GM13976 (cell line): ENCODE data around the gene OTUD1.

ENCODE experiments used
- DNase-seq: peaks from one replicate; pipeline ENCODE4 v3.0.0; 2012; ENCODE audit warnings: low spot score
- in situ Hi-C: fragments of 300-500 bp; cut with MboI; formaldehyde crosslinking; loops from one replicate; pipeline ENCODE4 v1.12.0; 2022; ENCODE audit warnings: low sequenced_read_pairs, mixed read lengths, inconsistent platforms; ENCODE audit not compliant: unreplicated experiment
- TF ChIP-seq, protein P1 (sequence below): IDR thresholded peaks from 2 replicates; pipeline ENCODE4 v1.5.1; 2012; ENCODE audit warnings: borderline replicate concordance, mild to moderate bottlenecking; ENCODE audit not compliant: insufficient read depth; ENCODE audit errors: extremely low read depth, missing control alignments, control extremely low read depth

Gene OTUD1

DNA sequence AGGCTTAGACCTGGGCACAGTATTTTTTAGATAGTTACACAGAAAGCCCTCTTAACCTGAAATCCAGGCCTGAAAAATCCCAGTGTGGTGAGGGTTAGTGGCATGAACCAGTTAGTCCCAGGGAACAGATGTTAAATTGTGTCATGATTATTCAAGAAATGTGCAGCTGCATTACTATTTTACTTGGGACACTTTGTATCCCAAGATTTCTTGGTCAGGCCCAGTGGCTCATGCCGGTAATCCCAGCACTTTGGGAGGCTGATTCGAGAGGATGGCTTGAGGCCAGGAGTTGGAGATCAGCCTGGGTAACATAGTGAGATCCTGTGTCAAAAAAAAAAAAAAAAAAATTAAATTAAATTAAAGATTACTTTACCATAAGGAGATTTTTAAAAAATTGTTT is 36.0 kb upstream of the OTUD1 start:
- TF ChIP-seq, protein P1, sequence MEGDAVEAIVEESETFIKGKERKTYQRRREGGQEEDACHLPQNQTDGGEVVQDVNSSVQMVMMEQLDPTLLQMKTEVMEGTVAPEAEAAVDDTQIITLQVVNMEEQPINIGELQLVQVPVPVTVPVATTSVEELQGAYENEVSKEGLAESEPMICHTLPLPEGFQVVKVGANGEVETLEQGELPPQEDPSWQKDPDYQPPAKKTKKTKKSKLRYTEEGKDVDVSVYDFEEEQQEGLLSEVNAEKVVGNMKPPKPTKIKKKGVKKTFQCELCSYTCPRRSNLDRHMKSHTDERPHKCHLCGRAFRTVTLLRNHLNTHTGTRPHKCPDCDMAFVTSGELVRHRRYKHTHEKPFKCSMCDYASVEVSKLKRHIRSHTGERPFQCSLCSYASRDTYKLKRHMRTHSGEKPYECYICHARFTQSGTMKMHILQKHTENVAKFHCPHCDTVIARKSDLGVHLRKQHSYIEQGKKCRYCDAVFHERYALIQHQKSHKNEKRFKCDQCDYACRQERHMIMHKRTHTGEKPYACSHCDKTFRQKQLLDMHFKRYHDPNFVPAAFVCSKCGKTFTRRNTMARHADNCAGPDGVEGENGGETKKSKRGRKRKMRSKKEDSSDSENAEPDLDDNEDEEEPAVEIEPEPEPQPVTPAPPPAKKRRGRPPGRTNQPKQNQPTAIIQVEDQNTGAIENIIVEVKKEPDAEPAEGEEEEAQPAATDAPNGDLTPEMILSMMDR = no peak
- no peak for DNase-seq
- in situ Hi-C loops = no loop called here

DNA sequence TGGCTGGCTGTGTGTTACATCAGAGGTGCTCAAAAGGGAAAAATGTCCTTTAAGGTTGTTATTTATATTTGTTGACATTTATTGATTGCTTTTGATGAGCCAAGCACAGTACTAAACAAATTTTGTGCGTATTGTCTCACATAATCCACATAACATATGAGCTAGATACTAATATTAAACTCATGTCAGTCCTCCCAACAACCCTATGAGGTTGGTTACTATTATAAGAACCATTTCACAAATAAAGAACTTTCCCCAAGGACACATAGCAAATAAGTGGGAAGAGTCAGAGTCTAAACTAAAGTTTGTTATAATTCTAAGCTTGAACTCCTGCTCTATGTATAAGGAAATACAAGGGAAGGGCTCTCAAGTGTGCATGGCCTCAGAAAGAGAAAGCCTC is 35.6 kb upstream of the OTUD1 start:
- TF ChIP-seq, protein P1 = no peak
- no peak for DNase-seq
- in situ Hi-C loops = no loop called here

DNA sequence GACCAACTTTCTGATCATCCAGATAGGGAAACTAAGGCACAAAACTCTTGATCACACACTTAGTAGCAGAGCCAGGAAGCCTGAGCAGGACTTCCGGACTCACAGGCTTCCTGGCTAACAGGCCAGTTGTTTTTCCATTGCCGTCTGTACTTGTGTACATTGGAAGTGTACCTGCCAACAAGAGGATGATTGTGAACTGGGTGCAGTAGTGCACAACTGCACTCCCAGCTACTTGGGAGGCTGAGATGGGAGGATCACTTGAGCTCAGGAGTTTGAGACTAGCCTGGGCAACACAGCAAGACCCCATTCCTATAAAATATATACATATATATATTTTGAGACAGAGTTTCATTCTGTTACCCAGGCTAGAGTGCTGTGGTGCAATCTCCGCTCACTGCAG is 35.2 kb upstream of the OTUD1 start:
- DNase-seq = no peak
- in situ Hi-C loops = no loop called here
- TF ChIP-seq, protein P1 = no peak

DNA sequence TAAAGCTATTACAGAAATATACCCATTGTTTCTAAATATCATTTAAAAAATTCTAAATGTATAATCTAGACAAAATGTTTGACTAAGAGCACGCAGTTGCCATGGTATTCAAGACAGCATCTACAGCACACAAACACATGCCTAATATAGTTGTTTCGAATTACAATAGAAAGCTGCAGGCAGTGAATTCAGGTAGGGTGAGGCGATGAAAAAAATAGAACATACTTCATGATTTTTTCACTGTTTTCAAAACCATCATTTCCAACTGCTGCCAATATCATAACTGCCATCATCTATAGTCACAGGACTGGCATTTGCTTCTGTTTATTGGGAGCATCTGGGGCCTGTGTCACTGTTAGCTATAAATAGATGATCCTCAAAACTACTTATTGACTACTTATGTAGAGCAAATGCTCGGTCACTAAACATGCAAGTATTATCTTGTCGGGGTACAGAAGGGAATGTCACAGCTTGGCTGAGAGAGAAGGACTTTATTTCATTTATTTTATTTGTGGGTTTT is 34.4 kb upstream of the OTUD1 start:
- DNase-seq = no peak
- in situ Hi-C loops = no loop called here
- TF ChIP-seq, protein P1 = no peak

DNA sequence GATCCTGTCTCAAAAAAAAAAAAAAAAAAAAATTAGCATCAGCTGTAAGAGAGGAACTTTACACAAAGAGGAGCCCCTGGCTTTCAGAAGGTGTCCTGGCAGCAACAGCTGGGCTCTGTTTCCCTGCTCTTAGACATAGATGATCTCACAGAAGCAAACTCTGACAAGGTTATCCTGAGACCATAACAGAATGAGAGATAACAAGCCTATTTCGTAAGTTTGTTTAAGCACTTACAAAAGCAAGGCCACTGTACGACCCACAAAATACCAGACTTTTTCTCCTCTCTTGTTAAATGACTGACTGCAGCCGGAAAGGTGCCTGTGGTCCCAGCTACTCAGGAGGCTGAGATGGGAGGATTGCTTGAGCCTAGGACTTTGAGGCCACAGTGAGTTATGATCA is 33.3 kb upstream of the OTUD1 start:
- DNase-seq = no peak
- in situ Hi-C loops = no loop called here

DNA sequence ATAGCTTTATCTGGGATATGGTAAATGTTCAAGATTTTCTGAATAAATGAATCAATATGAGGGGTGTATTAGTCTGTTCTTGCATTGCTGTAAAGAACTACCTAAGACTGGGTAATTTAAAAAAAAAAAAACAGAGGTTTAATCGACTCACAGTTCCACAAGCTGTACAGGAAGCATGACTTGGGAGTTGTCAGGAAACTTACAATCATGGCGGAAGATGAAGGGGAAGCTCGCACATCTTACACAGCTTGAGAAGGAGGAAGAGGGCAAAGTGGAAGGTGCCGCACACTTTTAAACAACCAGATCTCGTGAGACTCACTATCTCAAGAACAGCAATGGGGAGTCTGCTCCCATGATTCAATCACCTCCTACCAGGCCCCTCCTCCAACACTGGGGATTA is 32.5 kb upstream of the OTUD1 start:
- in situ Hi-C loops = no loop called here
- TF ChIP-seq, protein P1 = no peak

More for the DNA sequence above, 33.3 kb upstream of the OTUD1 start:
- TF ChIP-seq, protein P1 = no peak

More for the DNA sequence above, 32.5 kb upstream of the OTUD1 start:
- no peak for DNase-seq
